Camera-type eye (tissue), 1 donor: Measurements from ENCODE around the gene ZDHHC8. TPM values are rescaled to one million over a fixed set of nuclear protein-coding genes. Genes with fewer than 3 reads are reported as not detected.

Experiments
- total RNA-seq: library from RNA; depleted of rRNA; stranded (reverse); fragments of >200 nt; gene quantifications from one replicate; pipeline ENCODE4 v1.2.3, GENCODE V29; 2014

ZDHHC8 gene
- 42.6 TPM for total RNA-seq

GRCh38 chr22:20131597-20131858 lies at the start of gene ZDHHC8:
ZDHHC8 (plus strand) TSS chr22:20131804; CDS start chr22:20131948, 144 bp downstream.

GRCh38 chr22:20115691-20116375 lies 15.8 kb upstream of the ZDHHC8 start, which contains the start of gene RANBP1:
RANBP1 (plus strand) TSS chr22:20116104; CDS start chr22:20116185, 81 bp downstream.

GRCh38 chr22:20116951-20117632 lies 14.5 kb upstream of the ZDHHC8 start, which contains the start of gene TRMT2A:
TRMT2A (minus strand) TSS chr22:20117226; CDS start chr22:20116906, 320 bp downstream.

GRCh38 chr22:20150381-20151275 lies 19.0 kb downstream of the ZDHHC8 start, which contains the start of gene CCDC188:
CCDC188 (minus strand) TSS chr22:20151055; CDS start chr22:20150986, 69 bp downstream.

Other genes with a start within 250 kb of the ZDHHC8 start
- 168 TPM for gene COMT, start 190.0 kb upstream of the ZDHHC8 start, total RNA-seq
- gene TXNRD2, start 190.0 kb upstream of the ZDHHC8 start, total RNA-seq, result 17.9 TPM
- gene ARVCF, start 115.0 kb upstream of the ZDHHC8 start, total RNA-seq, result 169 TPM
- 29.8 TPM for gene TANGO2, start 110.7 kb upstream of the ZDHHC8 start, total RNA-seq
- gene DGCR8, start 51.6 kb upstream of the ZDHHC8 start, total RNA-seq, result 34.7 TPM
- gene RANBP1, start 15.7 kb upstream of the ZDHHC8 start, total RNA-seq, result 153 TPM
- gene TRMT2A, start 14.6 kb upstream of the ZDHHC8 start, total RNA-seq, result 53.2 TPM
- 1.4 TPM for gene CCDC188, start 19.3 kb downstream of the ZDHHC8 start, total RNA-seq
- 9.7 TPM for gene RTN4R, start 136.5 kb downstream of the ZDHHC8 start, total RNA-seq
- 41.8 TPM for gene DGCR6L, start 188.3 kb downstream of the ZDHHC8 start, total RNA-seq